A549 (cell line): ENCODE data around the gene USP32. TPM values are rescaled to one million over a fixed set of nuclear protein-coding genes. Genes with fewer than 3 reads are reported as not detected.

ENCODE experiments used
- ATAC-seq, 2 experiments: fragments of 200-7000 bp in 1 of 2; fragments of >200 bp in 1 of 2; cut with Nextera tagmentation in 1 of 2; cut with Tn5 transposase in 1 of 2; 3 replicates each; pipeline versions ENCODE4 v1.8.0 to v1.9.1; 2018 to 2020; ENCODE audit warnings: mild to moderate bottlenecking in 1 of 2, moderate library complexity in 1 of 2
- CTCF ChIA-PET: fragments of 300-600 bp; sonication (Branson Sonifier 250); formaldehyde crosslinking; extraction: SDS; loops from one replicate; lab custom pipeline; 2021; ENCODE audit warnings: antibody characterized with exemption, inconsistent platforms; lab: Yijun Ruan, JAX
- POLR2A ChIA-PET: fragments of 350-600 bp; formaldehyde crosslinking; extraction: SDS; loops from one replicate; lab custom pipeline; 2021; ENCODE audit warnings: antibody characterized with exemption, inconsistent platforms; lab: Yijun Ruan, JAX
- DNase-seq, 2 experiments: peaks; one replicate each; pipeline versions ENCODE4 v3.0.0 to v3.0.0-alpha.2; 2011 to 2016; ENCODE audit warnings: low read depth in 1 of 2, low spot score in 1 of 2
- FAIRE-seq: peaks from 2 replicates; lab custom pipeline; 2011; peaks lifted over from hg19 to GRCh38; lab: Jason Lieb, UNC
- H3K27ac ChIP-seq, 2 experiments: fragments of >200 bp; sonication (Bioruptor Twin); formaldehyde crosslinking; 3 replicates each; pipeline ENCODE4 v1.5.1; 2016 to 2017
- H3K4me1 ChIP-seq: fragments of >200 bp; sonication (Bioruptor Twin); formaldehyde crosslinking; 3 replicates; pipeline ENCODE4 v1.6.1; 2016
- H3K4me2 ChIP-seq: fragments of >200 bp; sonication (Bioruptor Twin); formaldehyde crosslinking; 3 replicates; pipeline ENCODE4 v1.6.1; 2016
- H3K4me3 ChIP-seq: fragments of >200 bp; sonication (Bioruptor Twin); formaldehyde crosslinking; 3 replicates; pipeline ENCODE4 v1.5.1; 2016
- H3K9me3 ChIP-seq: fragments of >200 bp; sonication (Bioruptor Twin); formaldehyde crosslinking; 3 replicates; pipeline ENCODE4 v1.6.1; 2016
- ATOH8 ChIP-seq: fragments of 250-450 bp; sonication (Bioruptor Pico); IDR thresholded peaks from 2 replicates; pipeline ENCODE4 v1.5.0; 2020; ENCODE audit warnings: low read depth, mild to moderate bottlenecking, moderate library complexity
- CBX2 ChIP-seq: fragments of 200-600 bp; sonication (generic); IDR thresholded peaks from 2 replicates; pipeline ENCODE4 v1.6.1; 2016; ENCODE audit warnings: low read depth, mild to moderate bottlenecking, borderline replicate concordance
- CEBPB ChIP-seq, 2 experiments: fragments of >200 bp in 1 of 2; sonication (Bioruptor Twin) in 1 of 2; formaldehyde crosslinking in 1 of 2; IDR thresholded peaks; 2 replicates each; pipeline ENCODE4 v1.6.1; 2012 to 2016
- E2F6 ChIP-seq: IDR thresholded peaks from 2 replicates; pipeline ENCODE4 v1.6.1; 2012; ENCODE audit warnings: low read depth, borderline replicate concordance
- FOXS1 ChIP-seq: fragments of 250-450 bp; sonication (Bioruptor Pico); IDR thresholded peaks from 2 replicates; pipeline ENCODE4 v1.5.0; 2020; ENCODE audit warnings: mild to moderate bottlenecking, moderate library complexity
- HDAC2 ChIP-seq: fragments of 200-600 bp; sonication (generic); IDR thresholded peaks from 2 replicates; pipeline ENCODE4 v1.6.1; 2016
- HES2 ChIP-seq: fragments of >200 bp; sonication (Bioruptor Twin); formaldehyde crosslinking; IDR thresholded peaks from 2 replicates; pipeline ENCODE4 v1.6.1; 2016
- HOXB5 ChIP-seq: fragments of 250-450 bp; sonication (Bioruptor Pico); IDR thresholded peaks from 2 replicates; pipeline ENCODE4 v1.5.0; 2020; ENCODE audit warnings: mild to moderate bottlenecking, moderate library complexity
- JUNB ChIP-seq: fragments of >200 bp; sonication (Bioruptor Twin); formaldehyde crosslinking; IDR thresholded peaks from 2 replicates; pipeline ENCODE4 v1.6.1; 2016
- KDM5A ChIP-seq: fragments of 200-600 bp; sonication (generic); IDR thresholded peaks from 2 replicates; pipeline ENCODE4 v1.6.1; 2016; ENCODE audit warnings: antibody characterized with exemption, mild to moderate bottlenecking
- MAZ ChIP-seq: fragments of 150-350 bp; IDR thresholded peaks from 2 replicates; pipeline ENCODE4 v1.6.1; 2014; ENCODE audit warnings: antibody characterized with exemption, low read depth, low read length, borderline replicate concordance
- NFE2L2 ChIP-seq: fragments of 150-350 bp; conservative IDR thresholded peaks from 2 replicates; pipeline ENCODE4 v1.6.1; 2014; ENCODE audit warnings: low read length
- NPAS2 ChIP-seq: fragments of 250-450 bp; sonication (Bioruptor Pico); IDR thresholded peaks from 2 replicates; pipeline ENCODE4 v1.8.0; 2022; ENCODE audit warnings: mild to moderate bottlenecking, moderate library complexity, borderline replicate concordance
- POLR2A ChIP-seq: IDR thresholded peaks from 2 replicates; pipeline ENCODE4 v1.6.1; 2012; ENCODE audit warnings: mild to moderate bottlenecking, low read length
- POLR2AphosphoS2 ChIP-seq: conservative IDR thresholded peaks from 2 replicates; pipeline ENCODE4 v1.6.1; 2012; ENCODE audit warnings: low read length, improper control_type of control experiment, inconsistent platforms
- RAD21 ChIP-seq, 2 experiments: fragments of >200 bp in 1 of 2; sonication (Bioruptor Twin) in 1 of 2; formaldehyde crosslinking in 1 of 2; IDR thresholded peaks in 1 of 2; conservative IDR thresholded peaks in 1 of 2; 2 replicates in 1 of 2; 3 replicates in 1 of 2; pipeline ENCODE4 v1.6.1; 2012 to 2018; ENCODE audit warnings: inconsistent platforms in 1 of 2
- RARB ChIP-seq: fragments of 250-450 bp; sonication (Bioruptor Pico); IDR thresholded peaks from 2 replicates; pipeline ENCODE4 v1.8.0; 2021; ENCODE audit warnings: mild to moderate bottlenecking, moderate library complexity
- RCOR1 ChIP-seq: fragments of 150-350 bp; IDR thresholded peaks from 2 replicates; pipeline ENCODE4 v1.6.1; 2014; ENCODE audit warnings: antibody characterized with exemption, low read length, low read depth
- REST ChIP-seq: fragments of 200-600 bp; sonication (generic); IDR thresholded peaks from 2 replicates; pipeline ENCODE4 v1.6.1; 2016; ENCODE audit warnings: antibody characterized with exemption, mild to moderate bottlenecking, moderate library complexity
- SREBF2 ChIP-seq: fragments of 450-650 bp; IDR thresholded peaks from 2 replicates; pipeline ENCODE4 v1.6.1; 2014; ENCODE audit warnings: mild to moderate bottlenecking, moderate library complexity
- ZNF302 ChIP-seq: fragments of 250-450 bp; sonication (Bioruptor Pico); IDR thresholded peaks from 2 replicates; pipeline ENCODE4 v1.9.0; 2021; ENCODE audit warnings: inconsistent platforms, mild to moderate bottlenecking, moderate library complexity
- ZSCAN20 ChIP-seq: fragments of 250-450 bp; sonication (Bioruptor Pico); IDR thresholded peaks from 2 replicates; pipeline ENCODE4 v1.8.0; 2022; ENCODE audit warnings: mild to moderate bottlenecking, moderate library complexity
- WGBS: methylation state at CpG from one replicate; pipeline ENCODE4 v1.1.6; 2017; ENCODE audit errors: missing lambda C conversion rate; 5-methylcytosine and 5-hydroxymethylcytosine counted together
- polyA plus RNA-seq, 4 experiments: library from polyadenylated mRNA; depleted of rRNA in 3 of 4; stranded (reverse); fragments of >200 nt; fragmentation: RNase III in 1 of 4; extraction: RNeasy Plus Mini Kit Qiagen cat#74134 plus additional on column Dnase treatment in 1 of 4; gene quantifications; 2 replicates in 3 of 4; 3 replicates in 1 of 4; pipeline ENCODE4 v1.2.3, GENCODE V29; 2011 to 2017
- TF ChIP-seq, protein P1 (sequence below): IDR thresholded peaks from 2 replicates; pipeline ENCODE4 v1.6.1; 2012
- TF ChIP-seq, protein P2 (sequence below): fragments of >200 bp; sonication (Bioruptor Twin); formaldehyde crosslinking; IDR thresholded peaks from 3 replicates; pipeline ENCODE4 v1.6.1; 2016
- TF ChIP-seq, protein P3 (sequence below): fragments of 150-350 bp; IDR thresholded peaks from 2 replicates; pipeline ENCODE4 v1.6.1; 2014; ENCODE audit warnings: low read depth, mild to moderate bottlenecking, low read length

The USP32 gene
- polyA plus RNA-seq, 2 of the 4 experiments (the other 2 are of a cell fraction), result 35.4 to 52.2 TPM

DNA sequence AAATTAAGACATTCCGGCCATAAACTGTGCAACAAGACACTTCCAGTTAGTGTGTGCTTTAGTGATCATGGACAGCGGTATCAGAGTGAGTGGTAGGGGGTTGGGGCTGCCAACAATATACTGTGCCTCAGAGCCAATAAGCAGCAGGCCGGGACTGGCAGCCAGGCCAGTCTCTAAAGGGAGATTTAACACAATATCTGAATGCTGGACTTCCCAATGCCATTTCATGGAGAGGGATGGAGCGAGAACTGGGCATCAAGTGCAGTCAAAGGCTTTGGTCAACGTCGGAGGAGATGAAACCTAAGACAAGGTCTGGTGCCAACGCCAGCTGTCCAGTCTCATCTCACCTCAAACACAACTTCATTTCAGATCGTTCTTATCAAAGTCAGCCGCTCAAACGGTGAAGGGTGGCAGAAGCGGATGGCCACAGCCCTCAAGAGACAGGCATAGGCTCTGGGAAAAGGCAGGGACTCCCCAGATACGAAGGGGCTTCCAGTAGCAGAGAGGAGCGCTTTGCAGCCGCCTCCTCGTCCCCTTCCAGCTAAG lies 935 bp downstream of the USP32 start:
- peaks cover 37% of the 10 kb centered on the region for H3K4me1 ChIP-seq
- POLR2A ChIA-PET, result interaction anchor here (1.3 to 1.8 kb wide), 5 partner anchors 18 to 209 kb away, joined by 4 to 16 read pairs (median 8); partner anchors contain the start of gene PPM1D
- peak; percentile 25 to 45 for DNase-seq

GRCh38 chr17:60390186-60390585 lies 1.7 kb downstream of the USP32 start:
- ATAC-seq, result no peak
- H3K27ac ChIP-seq, result no peak overlapping the region
- WGBS, result 79% methylated on average over 2 of the region's 2 CpGs
- H3K4me1 ChIP-seq, result peaks cover 44% of the 10 kb centered on the region
- ChIA-PET POLR2A (no interaction called here), CTCF (interaction anchor here (0.5 to 1.3 kb wide), 9 partner anchors 10 to 1048 kb away, joined by 3 to 5 read pairs (median 3); partner anchors contain the start of gene CHCT1)
- no peak for FAIRE-seq
- no peak for DNase-seq
- peak overlapping the region; percentile 91 for H3K4me3 ChIP-seq
- no peaks in the 10 kb centered on the region for H3K9me3 ChIP-seq
- H3K4me2 ChIP-seq, result peak overlapping the region; percentile 75
- TF ChIP-seq E2F6, result no peak
- TF ChIP-seq CBX2, result no peak
- no peak for TF ChIP-seq NFE2L2
- TF ChIP-seq RCOR1, result no peak
- TF ChIP-seq POLR2AphosphoS2, result no peak
- TF ChIP-seq HDAC2, result no peak
- TF ChIP-seq, protein P1, sequence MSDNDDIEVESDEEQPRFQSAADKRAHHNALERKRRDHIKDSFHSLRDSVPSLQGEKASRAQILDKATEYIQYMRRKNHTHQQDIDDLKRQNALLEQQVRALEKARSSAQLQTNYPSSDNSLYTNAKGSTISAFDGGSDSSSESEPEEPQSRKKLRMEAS, result no peak
- no peak for TF ChIP-seq ZSCAN20 (CRISPR knock-in tag)
- TF ChIP-seq FOXS1, result no peak
- TF ChIP-seq KDM5A, result no peak
- TF ChIP-seq HOXB5 (CRISPR knock-in tag), result no peak
- TF ChIP-seq ATOH8, result no peak
- TF ChIP-seq RAD21 (conservative IDR thresholded peaks at IDR 0.05 in 1 of 2, IDR thresholded peaks at IDR 0.05 in 1 of 2), result no peak
- no peak for TF ChIP-seq NPAS2 (CRISPR knock-in tag)

More for the DNA sequence above, 935 bp downstream of the USP32 start:
- Histone ChIP-seq H3K9me3 (no peaks in the 10 kb centered on the region), H3K27ac (peak overlapping the region; percentile 96), H3K4me2 (peak overlapping the region; percentile 75), H3K4me3 (peak overlapping the region; percentile 91)
- CTCF ChIA-PET, result interaction anchor here (1.0 to 1.8 kb wide), 7 partner anchors 9 to 160 kb away, joined by 3 to 6 read pairs (median 3); no protein-coding TSS in a partner anchor
- ATAC-seq, result peak; percentile 7 to 10; a peak in 5 of 6 replicates
- TF ChIP-seq, protein P1, result no peak; the same call in 1 of the 2 replicates
- no peak for TF ChIP-seq HES2
- no peak for TF ChIP-seq HDAC2
- TF ChIP-seq CEBPB (IDR thresholded peaks at IDR 0.05), result no peak
- TF ChIP-seq ZNF302 (CRISPR knock-in tag), result no peak
- TF ChIP-seq FOXS1, result no peak
- no peak for TF ChIP-seq JUNB
- TF ChIP-seq, protein P2, sequence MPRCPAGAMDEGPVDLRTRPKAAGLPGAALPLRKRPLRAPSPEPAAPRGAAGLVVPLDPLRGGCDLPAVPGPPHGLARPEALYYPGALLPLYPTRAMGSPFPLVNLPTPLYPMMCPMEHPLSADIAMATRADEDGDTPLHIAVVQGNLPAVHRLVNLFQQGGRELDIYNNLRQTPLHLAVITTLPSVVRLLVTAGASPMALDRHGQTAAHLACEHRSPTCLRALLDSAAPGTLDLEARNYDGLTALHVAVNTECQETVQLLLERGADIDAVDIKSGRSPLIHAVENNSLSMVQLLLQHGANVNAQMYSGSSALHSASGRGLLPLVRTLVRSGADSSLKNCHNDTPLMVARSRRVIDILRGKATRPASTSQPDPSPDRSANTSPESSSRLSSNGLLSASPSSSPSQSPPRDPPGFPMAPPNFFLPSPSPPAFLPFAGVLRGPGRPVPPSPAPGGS, result no peak
- no peak for TF ChIP-seq MAZ
- TF ChIP-seq REST, result no peak
- no peak for TF ChIP-seq RARB (CRISPR knock-in tag)
- TF ChIP-seq CBX2, result no peak
- no peak for TF ChIP-seq POLR2A
- TF ChIP-seq, protein P3, sequence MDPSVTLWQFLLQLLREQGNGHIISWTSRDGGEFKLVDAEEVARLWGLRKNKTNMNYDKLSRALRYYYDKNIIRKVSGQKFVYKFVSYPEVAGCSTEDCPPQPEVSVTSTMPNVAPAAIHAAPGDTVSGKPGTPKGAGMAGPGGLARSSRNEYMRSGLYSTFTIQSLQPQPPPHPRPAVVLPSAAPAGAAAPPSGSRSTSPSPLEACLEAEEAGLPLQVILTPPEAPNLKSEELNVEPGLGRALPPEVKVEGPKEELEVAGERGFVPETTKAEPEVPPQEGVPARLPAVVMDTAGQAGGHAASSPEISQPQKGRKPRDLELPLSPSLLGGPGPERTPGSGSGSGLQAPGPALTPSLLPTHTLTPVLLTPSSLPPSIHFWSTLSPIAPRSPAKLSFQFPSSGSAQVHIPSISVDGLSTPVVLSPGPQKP, result no peak
- no peak for TF ChIP-seq SREBF2
- FAIRE-seq, result no peak
- WGBS, result 15% methylated on average over 15 of the region's 15 CpGs
